ENCODE data around the gene ATG14.

Gene ATG14

GRCh38 chr14:55340482-55340881 lies 71.1 kb downstream of the ATG14 start:
- no peak for TF ChIP-seq CTCF (IDR thresholded peaks at IDR 0.05; ENCODE audit: low read depth, low read length, missing control alignments)
- DNase-seq (ENCODE audit: extremely low read depth, low read depth) = no peak
- no peak overlapping the region for H3K4me3 ChIP-seq (replicated peaks; ENCODE audit: low read depth, low read length)

GRCh38 chr14:55339770-55340169 lies 71.9 kb downstream of the ATG14 start:
- DNase-seq (ENCODE audit: extremely low read depth, low read depth) = no peak
- H3K4me3 ChIP-seq (replicated peaks; ENCODE audit: low read depth, low read length) = no peak overlapping the region
- no peak for TF ChIP-seq CTCF (IDR thresholded peaks at IDR 0.05; ENCODE audit: low read depth, low read length, missing control alignments)

GRCh38 chr14:55336691-55337090 lies 74.9 kb downstream of the ATG14 start:
- TF ChIP-seq CTCF (IDR thresholded peaks at IDR 0.05; ENCODE audit: low read depth, low read length, missing control alignments) = no peak
- no peak overlapping the region for H3K4me3 ChIP-seq (replicated peaks; ENCODE audit: low read depth, low read length)
- DNase-seq (ENCODE audit: extremely low read depth, low read depth) = no peak

- DNase-seq (ENCODE audit: extremely low read depth, low read depth) = no peak
- no peak for TF ChIP-seq CTCF (IDR thresholded peaks at IDR 0.05; ENCODE audit: low read depth, low read length, missing control alignments)
These were observed 75.5 kb downstream of the ATG14 start for GRCh38 chr14:55336162-55336561.

GRCh38 chr14:55333711-55334485 lies 77.7 kb downstream of the ATG14 start:
- DNase-seq (ENCODE audit: extremely low read depth, low read depth) = no peak
- no peak for TF ChIP-seq CTCF (IDR thresholded peaks at IDR 0.05; ENCODE audit: low read depth, low read length, missing control alignments)
- H3K4me3 ChIP-seq (replicated peaks; ENCODE audit: low read depth, low read length) = no peak overlapping the region

More at GRCh38 chr14:55336162-55336561, 75.5 kb downstream of the ATG14 start:
- no peak overlapping the region for H3K4me3 ChIP-seq (replicated peaks; ENCODE audit: low read depth, low read length)

GRCh38 chr14:55332654-55333570 lies 78.7 kb downstream of the ATG14 start:
- DNase-seq (ENCODE audit: extremely low read depth, low read depth) = no peak
- no peak overlapping the region for H3K4me3 ChIP-seq (replicated peaks; ENCODE audit: low read depth, low read length)

More at GRCh38 chr14:55332654-55333570, 78.7 kb downstream of the ATG14 start:
- no peak for TF ChIP-seq CTCF (IDR thresholded peaks at IDR 0.05; ENCODE audit: low read depth, low read length, missing control alignments)

All from HFF-Myc (cell line).